ENCODE data around the gene GFI1B. TPM values are rescaled to one million over a fixed set of nuclear protein-coding genes. Genes with fewer than 3 reads are reported as not detected.
"Not testable (repeated sequence)": the region's sequence is repeated elsewhere in the genome, so short reads cannot be mapped to it uniquely, and the experiment has no call there.

GFI1B gene
- total RNA-seq, 1 donor from 2014 or later: 0.43 TPM

DNA sequence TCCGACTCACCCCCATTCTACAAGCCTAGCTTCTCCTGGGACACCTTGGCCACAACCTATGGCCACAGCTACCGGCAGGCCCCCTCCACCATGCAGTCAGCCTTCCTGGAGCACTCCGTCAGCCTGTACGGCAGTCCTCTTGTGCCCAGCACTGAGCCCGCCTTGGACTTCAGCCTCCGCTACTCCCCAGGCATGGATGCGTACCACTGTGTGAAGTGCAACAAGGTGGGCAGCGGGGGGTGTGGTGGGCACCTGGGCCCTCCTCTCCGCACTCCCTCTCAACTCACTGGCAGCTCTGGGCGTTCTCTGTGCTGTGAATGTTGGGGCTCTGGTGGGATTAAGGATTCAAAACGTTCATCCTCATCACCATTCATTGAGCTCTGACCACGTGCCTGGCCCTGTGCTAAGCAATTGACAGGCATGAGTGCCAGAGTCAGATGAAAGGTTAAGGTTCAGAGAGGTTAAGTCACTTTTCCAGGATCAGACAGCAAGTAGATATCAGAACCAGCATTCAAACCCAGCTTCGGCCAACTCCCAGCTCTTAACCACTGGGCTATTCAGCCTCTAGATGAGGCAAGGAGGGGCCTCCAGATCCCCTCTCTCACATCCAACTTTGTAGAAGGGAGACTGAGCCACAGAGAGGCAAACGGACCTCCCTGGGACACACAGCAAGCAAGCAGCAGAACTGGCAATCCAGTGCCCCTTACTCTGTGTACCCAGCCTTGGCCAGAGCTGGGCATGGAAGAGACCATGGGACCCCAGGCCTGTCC lies 9.9 kb downstream of the GFI1B start:
- ATAC-seq (no peak), DNase-seq (ENCODE audit: missing footprints) (no peak)
- intact Hi-C loops (cut with DNase I): no loop called here

DNA sequence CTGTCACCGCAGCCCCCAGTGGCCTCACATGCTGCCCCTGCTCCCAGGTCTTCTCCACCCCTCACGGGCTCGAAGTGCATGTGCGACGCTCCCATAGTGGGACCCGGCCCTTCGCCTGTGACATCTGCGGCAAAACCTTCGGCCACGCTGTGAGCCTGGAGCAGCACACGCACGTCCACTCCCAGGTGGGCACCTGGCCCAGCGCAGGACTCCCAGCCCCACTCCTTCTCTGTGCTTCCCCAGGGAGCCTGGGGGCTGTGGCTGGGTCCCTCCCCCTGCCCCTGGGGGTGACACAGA lies 10.5 kb downstream of the GFI1B start:
- ATAC-seq (no peak), DNase-seq (ENCODE audit: missing footprints) (no peak)
- intact Hi-C loops (cut with DNase I): no loop called here

GRCh38 chr9:132989414-132989996 lies 11.0 kb downstream of the GFI1B start:
- DNase-seq (ENCODE audit: missing footprints) (no peak), ATAC-seq (no peak)
- intact Hi-C loops (cut with DNase I): no loop called here

- ATAC-seq; intact Hi-C loops (cut with DNase I); DNase-seq (ENCODE audit: missing footprints): not testable (repeated sequence)
Observed at GRCh38 chr9:132989998-132990557, 11.6 kb downstream of the GFI1B start.

- ATAC-seq (no peak), DNase-seq (ENCODE audit: missing footprints) (no peak)
- intact Hi-C loops (cut with DNase I): no loop called here
Observed at GRCh38 chr9:132990781-132991180, 12.3 kb downstream of the GFI1B start.

GRCh38 chr9:132991351-132992300 lies 13.1 kb downstream of the GFI1B start:
- intact Hi-C loops (cut with DNase I): no loop called here
- ATAC-seq (no peak), DNase-seq (ENCODE audit: missing footprints) (no peak)

DNA sequence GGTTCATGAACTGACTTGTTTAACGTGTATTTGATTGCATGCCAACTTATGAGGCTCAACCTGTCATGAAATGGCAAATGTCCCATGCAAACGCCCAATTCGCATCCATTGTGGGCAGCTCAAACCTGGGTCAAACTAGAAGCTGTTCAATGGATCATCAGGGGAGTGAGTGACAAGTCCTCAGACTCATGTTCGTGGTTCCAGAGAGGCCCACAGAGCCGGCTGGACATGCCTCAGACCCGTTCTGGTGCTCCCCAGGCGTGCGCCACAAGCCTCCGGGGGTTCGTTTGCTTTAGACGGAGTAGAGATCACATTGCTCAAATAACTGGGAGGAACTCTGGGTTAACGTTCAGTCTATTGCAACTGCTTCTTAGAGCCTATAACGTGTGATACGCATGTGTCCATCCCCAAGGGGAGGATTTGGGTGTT lies 15.0 kb downstream of the GFI1B start:
- ATAC-seq (no peak), DNase-seq (ENCODE audit: missing footprints) (no peak)
- intact Hi-C loops (cut with DNase I): no loop called here

DNA sequence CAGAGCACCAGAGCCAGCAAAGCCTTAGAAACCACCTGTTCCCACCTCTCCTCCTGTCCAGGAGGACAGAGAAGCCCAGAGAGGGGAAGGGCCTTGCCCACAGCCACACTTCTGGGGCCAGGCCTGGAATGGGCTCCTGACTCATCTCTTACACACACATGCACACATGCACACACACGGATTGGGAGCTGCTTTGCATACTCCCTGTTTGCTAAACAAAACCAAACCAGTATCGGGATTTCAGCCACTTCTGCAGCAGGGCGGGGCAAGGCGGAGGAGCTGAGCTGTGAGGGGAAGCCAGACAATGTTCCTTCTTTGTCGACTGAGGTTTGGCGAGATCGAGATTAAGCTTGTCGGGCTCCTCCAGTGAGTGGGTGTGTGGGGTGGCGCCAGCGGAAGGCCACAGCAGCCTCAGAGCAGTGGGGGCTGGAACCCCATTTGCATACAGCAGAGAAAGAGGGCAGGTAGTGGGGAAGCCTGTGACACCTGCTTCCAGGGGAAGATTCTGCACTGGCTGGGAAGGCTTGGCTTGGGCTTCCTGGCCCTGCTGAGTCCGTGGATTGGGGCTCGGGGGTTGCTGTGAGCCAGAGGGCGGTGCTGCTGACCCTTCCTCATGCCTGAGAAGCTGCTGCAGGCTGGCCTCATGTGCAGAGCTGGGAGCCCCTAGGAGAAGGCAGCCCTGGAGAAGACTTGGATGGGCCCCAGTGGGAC lies 16.1 kb downstream of the GFI1B start:
- intact Hi-C loops (cut with DNase I): no loop called here
- DNase-seq (ENCODE audit: missing footprints) (no peak), ATAC-seq (no peak)

- intact Hi-C loops (cut with DNase I): no loop called here
- ATAC-seq (no peak), DNase-seq (ENCODE audit: missing footprints) (no peak)
Observed at GRCh38 chr9:132995121-132995420, 16.6 kb downstream of the GFI1B start.

DNA sequence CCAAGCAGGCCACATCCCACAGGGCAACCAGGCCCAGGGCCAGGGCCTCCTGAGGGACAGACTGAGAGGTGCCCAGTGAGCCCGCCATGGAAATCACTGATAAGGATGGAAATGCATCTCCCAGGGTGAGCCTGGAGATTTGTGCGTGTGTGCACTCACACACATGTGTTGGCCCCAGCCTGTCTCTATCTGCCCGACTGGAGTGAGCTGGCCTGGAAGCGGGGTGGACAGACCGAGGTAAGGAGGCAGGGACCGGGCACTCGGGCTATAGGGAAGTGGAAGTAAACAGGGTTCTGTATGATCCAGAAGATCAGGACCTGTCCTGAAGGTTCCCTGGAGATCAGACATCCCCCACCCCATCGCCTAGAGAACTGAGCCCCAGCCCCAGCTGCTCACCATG lies 17.4 kb downstream of the GFI1B start:
- intact Hi-C loops (cut with DNase I): no loop called here
- no peak for DNase-seq (ENCODE audit: missing footprints)
- no peak for ATAC-seq

DNA sequence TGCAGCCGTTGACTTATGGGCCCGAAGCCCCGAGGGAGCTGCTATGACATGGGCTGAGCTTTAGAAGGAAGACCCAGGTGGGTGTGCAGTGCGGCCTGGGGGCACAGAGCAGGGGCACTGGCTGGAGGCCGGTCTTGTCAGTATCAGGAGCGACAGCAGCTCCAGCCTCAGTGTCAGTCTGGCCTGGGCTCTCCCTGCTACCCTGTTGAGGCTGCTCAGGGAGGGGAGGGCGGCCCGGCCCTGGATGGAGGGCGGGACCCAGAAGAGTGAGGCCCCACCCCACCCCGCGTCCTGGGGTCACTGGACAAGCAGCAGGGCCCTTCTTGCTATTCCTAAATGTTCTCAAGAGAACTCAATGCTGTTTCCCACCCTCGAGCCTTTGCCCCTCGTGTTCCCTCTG lies 18.0 kb downstream of the GFI1B start:
- intact Hi-C loops (cut with DNase I): no loop called here
- DNase-seq (ENCODE audit: missing footprints) (no peak), ATAC-seq (no peak)

GRCh38 chr9:132997591-132997990 lies 19.1 kb downstream of the GFI1B start:
- DNase-seq (ENCODE audit: missing footprints): no peak
- ATAC-seq: no peak
- intact Hi-C loops (cut with DNase I): no loop called here

DNA sequence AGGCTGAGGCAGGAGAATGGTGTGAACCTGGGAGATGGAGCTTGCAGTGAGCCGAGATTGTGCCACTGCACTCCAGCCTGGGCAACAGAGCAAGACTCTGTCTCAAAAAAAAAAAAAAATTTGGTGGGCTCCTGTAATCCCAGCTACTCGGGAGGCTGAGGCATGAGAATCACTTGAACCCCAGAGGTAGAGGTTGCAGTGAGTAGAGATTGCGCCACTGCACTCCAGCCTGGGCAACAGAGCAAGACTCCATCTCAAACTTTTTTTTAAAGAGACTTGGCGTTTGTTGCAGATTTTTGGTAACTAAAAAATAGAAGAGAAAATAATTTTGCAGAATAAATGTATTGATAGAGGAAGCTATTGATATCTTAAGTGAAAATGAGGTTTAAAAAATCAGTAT lies 19.7 kb downstream of the GFI1B start:
- ATAC-seq; intact Hi-C loops (cut with DNase I); DNase-seq (ENCODE audit: missing footprints): not testable (repeated sequence)

DNA sequence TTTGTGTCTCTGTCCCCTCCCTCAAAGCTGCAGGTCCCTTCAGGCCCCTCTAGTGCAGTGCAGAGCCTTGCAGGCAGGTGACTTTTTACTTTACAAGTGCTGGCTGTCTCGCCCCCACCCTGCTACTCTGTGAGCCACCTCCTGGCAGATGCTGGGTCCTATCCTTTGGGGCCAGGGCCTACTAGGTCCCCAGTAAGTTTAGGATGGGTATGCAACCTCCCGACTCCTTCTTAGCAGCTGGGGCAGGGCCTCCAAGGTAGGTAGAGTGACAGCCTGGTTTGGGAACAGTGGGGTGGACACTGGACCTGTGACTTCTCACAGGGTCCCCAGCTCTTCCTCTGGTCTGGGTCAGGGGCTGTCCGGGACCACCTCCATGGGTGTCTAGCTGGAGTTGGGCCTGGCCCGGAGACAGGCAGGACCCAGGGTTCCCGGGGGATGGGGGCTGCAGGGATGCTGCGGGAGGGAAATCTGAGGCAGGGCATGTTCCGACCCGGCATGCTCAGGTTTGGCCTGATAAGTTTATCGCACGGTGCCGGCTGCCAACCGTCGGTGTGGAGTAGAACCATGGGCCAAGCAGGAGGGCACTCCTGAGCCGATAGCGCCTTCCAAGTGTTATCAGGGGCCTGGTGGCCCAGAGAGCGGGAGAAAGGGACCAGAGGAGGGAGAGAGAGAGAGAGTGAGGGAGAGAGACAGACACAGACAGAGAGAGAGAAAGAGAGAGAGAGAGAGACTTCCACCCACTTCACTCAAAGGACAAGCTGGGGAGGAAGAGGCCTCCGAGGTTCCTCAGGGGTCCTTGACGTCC lies 20.5 kb downstream of the GFI1B start:
- intact Hi-C loops (cut with DNase I): no loop called here
- DNase-seq (ENCODE audit: missing footprints): no peak
- ATAC-seq: peak; percentile 38

DNA sequence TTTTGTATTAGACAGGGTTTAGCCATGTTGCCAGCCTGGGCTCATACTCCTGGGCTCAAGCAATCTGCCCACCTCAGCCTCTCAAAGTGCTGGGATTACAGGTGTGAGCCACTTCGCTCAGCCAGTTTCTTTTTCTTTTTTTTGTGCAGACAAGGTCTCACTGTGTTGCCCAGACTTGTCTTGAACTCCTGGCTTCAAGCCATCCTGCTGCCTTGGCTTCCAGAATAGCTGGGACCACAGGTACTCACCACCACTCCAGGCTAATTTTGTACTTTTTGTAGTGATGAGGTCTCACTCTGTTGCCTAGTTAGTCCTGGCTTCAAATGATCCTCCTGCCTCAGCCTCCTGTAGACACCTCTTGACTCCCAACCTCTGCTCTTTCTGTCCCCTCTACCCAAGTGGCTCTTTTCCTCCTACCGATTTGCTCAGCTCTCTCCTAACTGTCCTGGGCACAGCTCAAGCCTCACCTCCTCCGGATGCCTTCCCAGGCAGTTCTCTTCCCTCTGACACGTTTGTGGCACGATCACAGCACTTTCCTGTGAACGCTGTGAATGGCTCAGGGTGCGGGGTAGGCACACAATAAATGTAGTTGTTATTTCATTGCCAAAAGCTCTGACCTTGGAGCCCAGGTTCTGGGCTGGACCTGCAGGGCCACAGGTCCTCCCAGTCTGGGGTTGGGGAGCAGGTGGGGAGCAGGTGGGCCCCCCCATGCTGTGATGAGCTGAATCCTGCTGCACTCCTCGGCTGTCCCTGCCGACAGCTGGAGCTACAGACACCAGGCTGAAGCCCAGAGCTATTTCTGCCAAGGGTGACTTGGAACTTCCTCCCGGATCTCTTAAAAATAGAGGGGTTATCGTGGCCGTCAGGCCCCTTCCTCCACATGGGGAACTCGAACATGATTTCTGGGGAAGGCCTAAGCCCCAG lies 23.9 kb downstream of the GFI1B start:
- intact Hi-C loops (cut with DNase I): no loop called here
- ATAC-seq (no peak), DNase-seq (ENCODE audit: missing footprints) (no peak)

DNA sequence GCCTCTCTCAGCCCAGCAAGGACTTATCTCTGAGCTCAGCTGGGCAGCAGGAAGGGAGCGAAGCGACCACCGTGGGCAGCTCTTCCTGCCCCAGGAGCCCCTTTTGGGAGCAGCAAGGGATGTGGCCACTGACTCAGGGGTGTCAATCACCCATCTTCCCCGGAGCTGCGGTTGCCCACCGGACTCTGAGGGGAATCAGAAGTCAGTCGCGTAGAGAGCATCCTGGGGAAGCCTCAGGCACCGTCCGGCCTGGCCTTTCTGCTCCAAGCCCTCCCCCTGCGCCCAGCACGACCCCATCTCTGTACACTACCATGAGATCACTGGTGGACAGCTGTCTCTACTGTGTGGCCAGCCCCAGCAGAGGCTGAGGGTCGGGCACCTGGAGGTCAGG lies 24.6 kb downstream of the GFI1B start:
- DNase-seq (ENCODE audit: missing footprints) (no peak), ATAC-seq (no peak)
- intact Hi-C loops (cut with DNase I): no loop called here

GRCh38 chr9:133003671-133004090 lies 25.2 kb downstream of the GFI1B start:
- DNase-seq (ENCODE audit: missing footprints) (no peak), ATAC-seq (no peak)
- intact Hi-C loops (cut with DNase I): no loop called here
